KOPT-K1 (cell line): ENCODE measurements around the gene FN1.
"Not testable (repeated sequence)": the region's sequence is repeated elsewhere in the genome, so short reads cannot be mapped to it uniquely, and the experiment has no call there.

Experiments
- H3K27ac ChIP-seq: fragments of 200-600 bp; sonication (generic); 2 replicates; pipeline ENCODE4 v1.5.1; 2016; ENCODE audit warnings: antibody characterized with exemption, mild to moderate bottlenecking, low read depth, low read length; ENCODE audit not compliant: poor library complexity, severe bottlenecking
- H3K36me3 ChIP-seq: fragments of 200-600 bp; sonication (generic); 2 replicates; pipeline ENCODE4 v1.5.1; 2017; ENCODE audit warnings: antibody characterized with exemption, mild to moderate bottlenecking, low read length, moderate library complexity; ENCODE audit not compliant: insufficient read depth
- H3K9me3 ChIP-seq: fragments of 200-600 bp; sonication (generic); 2 replicates; pipeline ENCODE4 v1.5.1; 2017; ENCODE audit warnings: antibody characterized with exemption, low read length, mild to moderate bottlenecking; ENCODE audit not compliant: insufficient read depth, poor library complexity, severe bottlenecking

The FN1 gene

GRCh38 chr2:215365184-215365658, 70.6 kb downstream of the FN1 start:
- peaks cover 52% of the 10 kb centered on the region for H3K36me3 ChIP-seq
- H3K9me3 ChIP-seq, result no peaks in the 10 kb centered on the region
- H3K27ac ChIP-seq, result no peak overlapping the region

- Histone ChIP-seq H3K9me3 (no peaks in the 10 kb centered on the region), H3K27ac (no peak overlapping the region), H3K36me3 (peaks cover 52% of the 10 kb centered on the region)
Measured at GRCh38 chr2:215364157-215365155, 71.4 kb downstream of the FN1 start.

- Histone ChIP-seq H3K36me3 (peaks cover 52% of the 10 kb centered on the region), H3K27ac (no peak overlapping the region), H3K9me3 (no peaks in the 10 kb centered on the region)
Measured at GRCh38 chr2:215363461-215364156, 72.3 kb downstream of the FN1 start.

- peaks cover 49% of the 10 kb centered on the region for H3K36me3 ChIP-seq
- no peak overlapping the region for H3K27ac ChIP-seq
- H3K9me3 ChIP-seq, result no peaks in the 10 kb centered on the region
Measured at GRCh38 chr2:215363039-215363438, 72.8 kb downstream of the FN1 start.

- H3K27ac ChIP-seq, result no peak overlapping the region
- peaks cover 45% of the 10 kb centered on the region for H3K36me3 ChIP-seq
- H3K9me3 ChIP-seq, result no peaks in the 10 kb centered on the region
Measured at GRCh38 chr2:215362562-215362904, 73.3 kb downstream of the FN1 start.

- no peak overlapping the region for H3K27ac ChIP-seq
Measured at GRCh38 chr2:215361876-215362561, 73.8 kb downstream of the FN1 start.

GRCh38 chr2:215361211-215361875, 74.5 kb downstream of the FN1 start:
- H3K27ac ChIP-seq, result no peak overlapping the region
- H3K9me3 ChIP-seq, result no peaks in the 10 kb centered on the region
- H3K36me3 ChIP-seq, result peaks cover 50% of the 10 kb centered on the region

More at GRCh38 chr2:215361876-215362561, 73.8 kb downstream of the FN1 start:
- Histone ChIP-seq H3K9me3 (no peaks in the 10 kb centered on the region), H3K36me3 (peaks cover 48% of the 10 kb centered on the region)

- H3K27ac ChIP-seq, result no peak overlapping the region
- H3K36me3 ChIP-seq, result peaks cover 54% of the 10 kb centered on the region
- H3K9me3 ChIP-seq, result no peaks in the 10 kb centered on the region
Measured at GRCh38 chr2:215360596-215360995, 75.3 kb downstream of the FN1 start.

GRCh38 chr2:215360059-215360458, 75.8 kb downstream of the FN1 start:
- H3K9me3 ChIP-seq, H3K27ac ChIP-seq: not testable (repeated sequence)
- peaks cover 51% of the 10 kb centered on the region for H3K36me3 ChIP-seq

- no peak overlapping the region for H3K27ac ChIP-seq
- peaks cover 51% of the 10 kb centered on the region for H3K36me3 ChIP-seq
- H3K9me3 ChIP-seq, result no peaks in the 10 kb centered on the region
Measured at GRCh38 chr2:215359576-215359922, 76.3 kb downstream of the FN1 start.

GRCh38 chr2:215358891-215359575, 76.8 kb downstream of the FN1 start:
- H3K36me3 ChIP-seq, result peaks cover 51% of the 10 kb centered on the region
- H3K27ac ChIP-seq, result no peak overlapping the region
- no peaks in the 10 kb centered on the region for H3K9me3 ChIP-seq

GRCh38 chr2:215358312-215358845, 77.5 kb downstream of the FN1 start:
- Histone ChIP-seq H3K36me3 (peaks cover 51% of the 10 kb centered on the region), H3K9me3 (no peaks in the 10 kb centered on the region), H3K27ac (no peak overlapping the region)

- Histone ChIP-seq H3K9me3 (no peaks in the 10 kb centered on the region), H3K27ac (no peak overlapping the region), H3K36me3 (peaks cover 52% of the 10 kb centered on the region)
Measured at GRCh38 chr2:215357660-215358059, 78.2 kb downstream of the FN1 start.

- Histone ChIP-seq H3K9me3 (no peaks in the 10 kb centered on the region), H3K27ac (no peak overlapping the region), H3K36me3 (peaks cover 51% of the 10 kb centered on the region)
Measured at GRCh38 chr2:215356948-215357461, 78.9 kb downstream of the FN1 start.
